Fibroblast of the aortic adventitia (primary cell): ENCODE results near the gene PRKG1. TPM values are rescaled to one million over a fixed set of nuclear protein-coding genes. Genes with fewer than 3 reads are reported as not detected.

Experiments used
- DNase-seq: peaks from one replicate; pipeline ENCODE4 v3.0.0-alpha.2; 2010; ENCODE audit warnings: low read depth
- H3K4me3 ChIP-seq: 2 replicates; pipeline ENCODE4 v1.5.1; 2011; ENCODE audit warnings: low read depth, mild to moderate bottlenecking, control low read depth, low read length, moderate library complexity
- CTCF ChIP-seq: IDR thresholded peaks from 2 replicates; pipeline ENCODE4 v1.5.1; 2011; ENCODE audit warnings: mild to moderate bottlenecking, low read length, control low read depth, inconsistent platforms; ENCODE audit not compliant: insufficient read depth
- total RNA-seq: library from RNA; depleted of rRNA; stranded (reverse); fragments of >200 nt; gene quantifications from 2 replicates; pipeline ENCODE4 v1.2.3, GENCODE V29; 2012; ENCODE audit warnings: low replicate concordance

PRKG1 gene
- total RNA-seq, 1 donor, result 45.6 TPM

GRCh38 chr10:51297438-51297837, 223.2 kb downstream of the PRKG1 start:
- TF ChIP-seq CTCF, result no peak
- DNase-seq, result peak; percentile 49

GRCh38 chr10:51300617-51301304, 226.5 kb downstream of the PRKG1 start:
- H3K4me3 ChIP-seq, result no peak overlapping the region
- no peak for TF ChIP-seq CTCF
- peak; percentile 74 for DNase-seq

More at GRCh38 chr10:51297438-51297837, 223.2 kb downstream of the PRKG1 start:
- H3K4me3 ChIP-seq, result no peak overlapping the region

- DNase-seq, result peak; percentile 51
- no peak for TF ChIP-seq CTCF
Measured at GRCh38 chr10:51301644-51302043, 227.4 kb downstream of the PRKG1 start.

GRCh38 chr10:51302316-51302715, 228.0 kb downstream of the PRKG1 start:
- H3K4me3 ChIP-seq, result no peak overlapping the region
- no peak for TF ChIP-seq CTCF
- peak; percentile 81 for DNase-seq

More at GRCh38 chr10:51301644-51302043, 227.4 kb downstream of the PRKG1 start:
- H3K4me3 ChIP-seq, result no peak overlapping the region

- H3K4me3 ChIP-seq, result no peak overlapping the region
- no peak for TF ChIP-seq CTCF
- DNase-seq, result no peak
Measured at GRCh38 chr10:51308116-51308515, 233.8 kb downstream of the PRKG1 start.

- no peak overlapping the region for H3K4me3 ChIP-seq
- no peak for DNase-seq
- TF ChIP-seq CTCF, result no peak
Measured at GRCh38 chr10:51311228-51311627, 236.9 kb downstream of the PRKG1 start.

GRCh38 chr10:51312817-51313216, 238.5 kb downstream of the PRKG1 start:
- DNase-seq, result peak; percentile 61
- no peak for TF ChIP-seq CTCF
- no peak overlapping the region for H3K4me3 ChIP-seq
